HG03135 (cell line): ENCODE results near the gene TLE5.

Experiments
- ATAC-seq: cut with Tn5 transposase; IDR thresholded peaks from one replicate; pipeline ENCODE4 v1.9.1; 2021; ENCODE audit warnings: mild to moderate bottlenecking, moderate library complexity; ENCODE audit not compliant: unreplicated experiment

TLE5 gene

GRCh38 chr19:3003046-3003445, 59.2 kb downstream of the TLE5 start:
- no peak for ATAC-seq
